Psoas muscle (tissue), 8 donors: ENCODE measurements around the gene SET. TPM values are rescaled to one million over a fixed set of nuclear protein-coding genes. Genes with fewer than 3 reads are reported as not detected.
A peak's percentile ranks its signal among the peaks of the same experiment; 100 is the strongest.

Source experiments
- ATAC-seq, 4 donors: fragments of 200-7000 bp; cut with Tn5 transposase; one replicate each; pipeline ENCODE4 v1.9.1; 2020; ENCODE audit warnings: moderate library complexity in 3 of 4, mild to moderate bottlenecking in 2 of 4
- DNase-seq, 2 donors: peaks; one replicate each; pipeline ENCODE4 v3.0.0-alpha.2; 2020
- H3K27ac ChIP-seq: fragments of 200-600 bp; one replicate; pipeline ENCODE4 v1.8.0; 2022
- H3K27me3 ChIP-seq, 3 donors: fragments of 200-600 bp in 1 of 3; one replicate each; pipeline versions ENCODE4 v1.6.1 to v1.8.0; 2013 to 2022; ENCODE audit warnings: low read length in 2 of 3, mild to moderate bottlenecking in 2 of 3, moderate library complexity in 1 of 3; ENCODE audit not compliant: insufficient read depth in 3 of 3
- H3K36me3 ChIP-seq, 2 donors: fragments of 200-600 bp in 1 of 2; one replicate each; pipeline versions ENCODE4 v1.6.1 to v1.8.0; 2013 to 2022; ENCODE audit warnings: low read depth in 1 of 2, mild to moderate bottlenecking in 1 of 2, moderate library complexity in 1 of 2; ENCODE audit not compliant: insufficient read depth in 1 of 2
- H3K4me1 ChIP-seq: fragments of 200-600 bp; one replicate; pipeline ENCODE4 v1.8.0; 2022
- H3K4me3 ChIP-seq: fragments of 200-600 bp; one replicate; pipeline ENCODE4 v1.8.0; 2022; ENCODE audit warnings: mild to moderate bottlenecking
- H3K9me3 ChIP-seq: fragments of 200-600 bp; one replicate; pipeline ENCODE4 v1.8.0; 2022
- WGBS, 3 donors: extraction: QIAGEN DNeasy Blood & Tissue Kit; methylation state at CpG; one replicate each; pipeline versions ENCODE4 v1.1.6 to v1.1.7; 2013; 5-methylcytosine and 5-hydroxymethylcytosine counted together
- intact Hi-C, 2 donors: fragments of 100-400 bp; cut with DNase I; formaldehyde crosslinking; loops; one replicate each; pipeline versions ENCODE4 v1.11.0 to v1.14.2; 2022
- polyA plus RNA-seq, 3 donors: library from polyadenylated mRNA; stranded (reverse); fragments of 200-250 nt; gene quantifications; one replicate each; pipeline ENCODE4 v1.2.3, GENCODE V29; 2013
- total RNA-seq, 4 donors: library from RNA; stranded (reverse); fragmentation: NEBNext Ultra II Directional in 2 of 4; extraction: Animal tissue kit (Norgen Biotek cat#: 25700) in 2 of 4; gene quantifications; one replicate each; pipeline versions ENCODE4 v1.2.1 to v1.2.4, GENCODE V29; 2021 to 2023
- TF ChIP-seq, protein P1 (sequence below): fragments of 200-600 bp; IDR thresholded peaks from one replicate; pipeline ENCODE4 v1.8.0; 2022; ENCODE audit warnings: antibody characterized with exemption
- donor health status: healthy with polysubstance abuse.
- donor health status: DM: no; HTN: no; CAD: no; lungs with moderate emphysema.
- donor health status: Bipolar disorder and iron deficiency.
- donor health status: healthy.
- donor health status: DM: yes; HTN: yes; CAD: no.
- donor health status: DM: no; HTN: no; CAD: no.
- donor health status: DM: no; HTN: no; CAD: no.
- donor health status: DM: yes; HTN: yes; CAD: no.

The SET gene
- total and polyA plus RNA-seq, 7 donors = 141 to 283 (median 228) TPM

DNA sequence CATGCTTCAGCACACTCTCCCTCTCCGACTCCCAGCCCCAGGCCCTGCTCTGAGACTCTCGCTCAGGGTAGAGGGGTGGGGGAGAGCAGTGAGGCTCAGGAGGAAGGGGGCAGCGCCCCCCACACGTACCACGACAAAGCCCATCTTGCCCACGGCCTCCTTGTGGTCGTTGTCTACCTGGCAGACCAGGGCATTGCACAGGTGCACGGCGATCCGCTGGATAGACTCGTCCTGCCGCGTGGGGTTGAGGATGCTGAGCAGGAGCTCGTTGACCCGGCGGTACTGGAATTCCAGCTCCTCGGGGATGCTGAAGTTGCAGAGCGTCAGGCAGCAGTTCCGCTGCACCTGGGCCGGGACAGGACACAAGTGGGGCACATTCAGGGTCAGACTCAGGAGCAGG lies 53.4 kb downstream of the SET start:
- H3K36me3 ChIP-seq = peaks cover 0 to 66% of the 10 kb centered on the region in 2 donors

DNA sequence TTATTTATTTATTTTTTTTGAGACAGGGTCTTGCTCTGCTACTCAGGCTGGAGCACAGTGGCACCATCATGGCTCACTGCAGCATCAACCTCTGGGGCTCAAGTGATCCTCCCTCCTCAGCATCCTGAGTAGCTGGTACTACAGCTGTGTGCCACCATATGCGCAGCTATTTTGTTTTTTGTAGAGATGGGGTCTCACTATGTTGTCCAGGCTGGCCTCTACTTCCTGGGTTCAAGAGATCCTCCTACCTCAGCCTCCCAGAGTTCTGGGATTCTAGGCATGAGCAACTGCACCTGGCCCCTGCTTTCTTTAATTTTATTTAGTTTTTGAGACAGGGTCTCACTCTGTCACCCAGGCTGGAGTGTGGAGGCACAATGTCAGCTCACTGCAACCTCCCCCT lies 54.4 kb downstream of the SET start:
- WGBS, 3 donors = 97 to 100% (median 100%) methylated on average over 1 of the region's 1 CpG
- ATAC-seq (no peak), DNase-seq (no peak)
- Histone ChIP-seq H3K4me1 (no peaks in the 10 kb centered on the region), H3K27ac (no peak overlapping the region), H3K9me3 (no peaks in the 10 kb centered on the region), H3K36me3 (peaks cover 0 to 69% of the 10 kb centered on the region in 2 donors), H3K27me3 (no peaks in the 10 kb centered on the region), H3K4me3 (no peak overlapping the region)
- TF ChIP-seq, protein P1, sequence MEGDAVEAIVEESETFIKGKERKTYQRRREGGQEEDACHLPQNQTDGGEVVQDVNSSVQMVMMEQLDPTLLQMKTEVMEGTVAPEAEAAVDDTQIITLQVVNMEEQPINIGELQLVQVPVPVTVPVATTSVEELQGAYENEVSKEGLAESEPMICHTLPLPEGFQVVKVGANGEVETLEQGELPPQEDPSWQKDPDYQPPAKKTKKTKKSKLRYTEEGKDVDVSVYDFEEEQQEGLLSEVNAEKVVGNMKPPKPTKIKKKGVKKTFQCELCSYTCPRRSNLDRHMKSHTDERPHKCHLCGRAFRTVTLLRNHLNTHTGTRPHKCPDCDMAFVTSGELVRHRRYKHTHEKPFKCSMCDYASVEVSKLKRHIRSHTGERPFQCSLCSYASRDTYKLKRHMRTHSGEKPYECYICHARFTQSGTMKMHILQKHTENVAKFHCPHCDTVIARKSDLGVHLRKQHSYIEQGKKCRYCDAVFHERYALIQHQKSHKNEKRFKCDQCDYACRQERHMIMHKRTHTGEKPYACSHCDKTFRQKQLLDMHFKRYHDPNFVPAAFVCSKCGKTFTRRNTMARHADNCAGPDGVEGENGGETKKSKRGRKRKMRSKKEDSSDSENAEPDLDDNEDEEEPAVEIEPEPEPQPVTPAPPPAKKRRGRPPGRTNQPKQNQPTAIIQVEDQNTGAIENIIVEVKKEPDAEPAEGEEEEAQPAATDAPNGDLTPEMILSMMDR = no peak
- intact Hi-C loops = no loop called here

More for the DNA sequence above, 53.4 kb downstream of the SET start:
- Histone ChIP-seq H3K27ac (no peak overlapping the region), H3K4me3 (no peak overlapping the region), H3K9me3 (no peaks in the 10 kb centered on the region), H3K27me3 (no peaks in the 10 kb centered on the region), H3K4me1 (no peaks in the 10 kb centered on the region)
- 74 to 78% (median 77%) methylated on average over 20 of the region's 20 CpGs for WGBS, 3 donors
- DNase-seq = no peak
- ATAC-seq = peak in 1 of 4 donors; percentile 26
- TF ChIP-seq, protein P1 = no peak
- intact Hi-C loops = no loop called here

Other genes starting within 250 kb of the SET start
- 10 to 100 TPM in 1 of 4 donors, 1 to 10 TPM in 3; 6.7 to 12.3 (median 7.4) TPM for gene ODF2, start 233.2 kb upstream of the SET start, total RNA-seq
- 10 to 100 TPM in 2 of 3 donors, 1 to 10 TPM in 1; 9.6 to 20.5 (median 14.2) TPM for gene ODF2, start 233.2 kb upstream of the SET start, polyA plus RNA-seq
- gene GLE1, start 184.5 kb upstream of the SET start, total RNA-seq = 10 to 100 TPM; 16.1 to 25.7 (median 23.5) TPM
- gene GLE1, start 184.5 kb upstream of the SET start, polyA plus RNA-seq = 10 to 100 TPM; 10.3 to 29.5 (median 13.2) TPM
- gene SPTAN1, start 136.6 kb upstream of the SET start, total RNA-seq = 10 to 100 TPM; 42.6 to 91.4 (median 56.2) TPM
- gene SPTAN1, start 136.6 kb upstream of the SET start, polyA plus RNA-seq = 10 to 100 TPM; 18.1 to 30.7 (median 26.4) TPM
- 10 to 100 TPM in 2 of 4 donors, 1 to 10 TPM in 2; 6.3 to 10.3 (median 8.6) TPM for gene DYNC2I2, start 32.4 kb upstream of the SET start, total RNA-seq
- gene DYNC2I2, start 32.4 kb upstream of the SET start, polyA plus RNA-seq = 10 to 100 TPM; 19.0 to 29.1 (median 25.0) TPM
- gene PKN3, start 13.3 kb downstream of the SET start, total RNA-seq = 1 to 10 TPM; 2.6 to 5.0 (median 3.4) TPM
- gene PKN3, start 13.3 kb downstream of the SET start, polyA plus RNA-seq = 1 to 10 TPM; 2.9 to 4.4 (median 3.1) TPM
- 1 to 10 TPM; 4.5 to 7.2 (median 5.0) TPM for gene ZDHHC12, start 34.9 kb downstream of the SET start, total RNA-seq
- 10 to 100 TPM in 2 of 3 donors, 1 to 10 TPM in 1; 9.7 to 18.5 (median 12.4) TPM for gene ZDHHC12, start 34.9 kb downstream of the SET start, polyA plus RNA-seq
- 10 to 100 TPM; 40.3 to 67.2 (median 65.0) TPM for gene ZER1, start 82.7 kb downstream of the SET start, total RNA-seq
- 10 to 100 TPM; 15.2 to 54.8 (median 30.8) TPM for gene ZER1, start 82.7 kb downstream of the SET start, polyA plus RNA-seq
- gene TBC1D13, start 98.0 kb downstream of the SET start, total RNA-seq = 10 to 100 TPM; 14.4 to 17.5 (median 15.8) TPM
- gene TBC1D13, start 98.0 kb downstream of the SET start, polyA plus RNA-seq = 10 to 100 TPM; 11.8 to 25.1 (median 15.3) TPM
- 100 to 1,000 TPM in 1 of 4 donors, 10 to 100 TPM in 3; 81.6 to 109 (median 90.0) TPM for gene ENDOG, start 129.3 kb downstream of the SET start, total RNA-seq
- 100 to 1,000 TPM in 1 of 3 donors, 10 to 100 TPM in 2; 56.0 to 116 (median 84.9) TPM for gene ENDOG, start 129.3 kb downstream of the SET start, polyA plus RNA-seq
- gene SPOUT1, start 140.6 kb downstream of the SET start, total RNA-seq = 10 to 100 TPM; 13.3 to 33.0 (median 20.6) TPM
- gene SPOUT1, start 140.6 kb downstream of the SET start, polyA plus RNA-seq = 10 to 100 TPM in 2 of 3 donors, 1 to 10 TPM in 1; 9.5 to 18.3 (median 13.3) TPM
- 1 to 10 TPM; 6.4 to 8.9 (median 7.1) TPM for gene KYAT1, start 192.7 kb downstream of the SET start, total RNA-seq
- gene KYAT1, start 192.7 kb downstream of the SET start, polyA plus RNA-seq = 10 to 100 TPM in 1 of 3 donors, 1 to 10 TPM in 2; 7.2 to 12.0 (median 7.9) TPM
- 10 to 100 TPM; 12.2 to 22.4 (median 18.3) TPM for gene LRRC8A, start 192.9 kb downstream of the SET start, total RNA-seq
- 10 to 100 TPM; 11.6 to 71.5 (median 16.4) TPM for gene LRRC8A, start 192.9 kb downstream of the SET start, polyA plus RNA-seq
- gene PHYHD1, start 231.8 kb downstream of the SET start, total RNA-seq = 10 to 100 TPM; 11.0 to 36.6 (median 29.9) TPM
- 10 to 100 TPM; 16.7 to 45.0 (median 20.0) TPM for gene PHYHD1, start 231.8 kb downstream of the SET start, polyA plus RNA-seq